ENCODE measurements around the gene BRINP2. TPM values are rescaled to one million over a fixed set of nuclear protein-coding genes. Genes with fewer than 3 reads are reported as not detected.

BRINP2 gene
- total and polyA plus RNA-seq, 3 experiments from 2014 or later = not detected

GRCh38 chr1:177198243-177198642, 27.5 kb downstream of the BRINP2 start:
- H3K4me1 Mint-ChIP-seq = no peaks in the 10 kb centered on the region
- no peak overlapping the region for H3K4me3 Mint-ChIP-seq
- H3K9me3 Mint-ChIP-seq = peaks cover 2 to 9% (median 6%) of the 10 kb centered on the region in 5 donors
- Histone ChIP-seq H3K27me3 (ENCODE audit: insufficient read depth, low read length, poor library complexity, severe bottlenecking) (no peaks in the 10 kb centered on the region), H3K4me3 (ENCODE audit: low read length) (no peak overlapping the region), H3K36me3 (ENCODE audit: insufficient read depth, low read length) (no peaks in the 10 kb centered on the region), H3K9me3 (ENCODE audit: low read length) (no peaks in the 10 kb centered on the region), H3K4me1 (ENCODE audit: insufficient read depth, low read length) (no peaks in the 10 kb centered on the region), H3K27ac (ENCODE audit: low read depth, low read length) (no peak overlapping the region)
- DNase-seq = no peak
- ChIA-PET POLR2A (no interaction called here), CTCF (no interaction called here)
- H3K36me3 Mint-ChIP-seq = no peaks in the 10 kb centered on the region
- H3K27me3 Mint-ChIP-seq = peaks cover 0 to 2% of the 10 kb centered on the region in 2 donors
- H3K27ac Mint-ChIP-seq = no peak overlapping the region

GRCh38 chr1:177200290-177200689, 29.5 kb downstream of the BRINP2 start:
- no peaks in the 10 kb centered on the region for H3K4me1 Mint-ChIP-seq

GRCh38 chr1:177206831-177207355, 36.1 kb downstream of the BRINP2 start:
- peaks cover 0 to 4% (median 2%) of the 10 kb centered on the region in 5 donors for H3K9me3 Mint-ChIP-seq
- CTCF ChIA-PET = no interaction called here
- no peaks in the 10 kb centered on the region for H3K4me1 Mint-ChIP-seq
- H3K27ac Mint-ChIP-seq = no peak overlapping the region
- DNase-seq = no peak
- Histone ChIP-seq H3K9me3 (ENCODE audit: low read length) (no peaks in the 10 kb centered on the region), H3K36me3 (ENCODE audit: insufficient read depth, low read length) (no peaks in the 10 kb centered on the region), H3K27ac (ENCODE audit: low read depth, low read length) (no peak overlapping the region), H3K27me3 (ENCODE audit: insufficient read depth, low read length, poor library complexity, severe bottlenecking) (no peaks in the 10 kb centered on the region), H3K4me1 (ENCODE audit: insufficient read depth, low read length) (no peaks in the 10 kb centered on the region), H3K4me3 (ENCODE audit: low read length) (no peak overlapping the region)
- no peaks in the 10 kb centered on the region for H3K36me3 Mint-ChIP-seq
- H3K27me3 Mint-ChIP-seq = no peaks in the 10 kb centered on the region
- POLR2A ChIA-PET = no interaction called here
- H3K4me3 Mint-ChIP-seq = no peak overlapping the region

More at GRCh38 chr1:177200290-177200689, 29.5 kb downstream of the BRINP2 start:
- no peaks in the 10 kb centered on the region for H3K36me3 Mint-ChIP-seq
- DNase-seq = no peak
- ChIA-PET CTCF (no interaction called here), POLR2A (no interaction called here)
- no peaks in the 10 kb centered on the region for H3K4me1 ChIP-seq (ENCODE audit: insufficient read depth, low read length)
- no peak overlapping the region for H3K4me3 ChIP-seq (ENCODE audit: low read length)
- peak overlapping the region in 1 of 8 donors; percentile 69 for H3K27ac Mint-ChIP-seq
- H3K9me3 ChIP-seq (ENCODE audit: low read length) = no peaks in the 10 kb centered on the region
- H3K9me3 Mint-ChIP-seq = peaks cover 4 to 12% (median 6%) of the 10 kb centered on the region in 5 donors
- peaks cover 0 to 2% of the 10 kb centered on the region in 2 donors for H3K27me3 Mint-ChIP-seq
- H3K27ac ChIP-seq (ENCODE audit: low read depth, low read length) = no peak overlapping the region
- H3K4me3 Mint-ChIP-seq = no peak overlapping the region
- H3K27me3 ChIP-seq (ENCODE audit: insufficient read depth, low read length, poor library complexity, severe bottlenecking) = no peaks in the 10 kb centered on the region
- H3K36me3 ChIP-seq (ENCODE audit: insufficient read depth, low read length) = no peaks in the 10 kb centered on the region

GRCh38 chr1:177208920-177209319, 38.2 kb downstream of the BRINP2 start:
- Histone ChIP-seq H3K9me3 (ENCODE audit: low read length) (no peaks in the 10 kb centered on the region), H3K27me3 (ENCODE audit: insufficient read depth, low read length, poor library complexity, severe bottlenecking) (no peaks in the 10 kb centered on the region), H3K4me3 (ENCODE audit: low read length) (no peak overlapping the region), H3K4me1 (ENCODE audit: insufficient read depth, low read length) (no peaks in the 10 kb centered on the region), H3K36me3 (ENCODE audit: insufficient read depth, low read length) (no peaks in the 10 kb centered on the region), H3K27ac (ENCODE audit: low read depth, low read length) (no peak overlapping the region)
- Mint-ChIP-seq H3K9me3 (peaks cover 0 to 2% (median 2%) of the 10 kb centered on the region in 5 donors), H3K4me3 (no peak overlapping the region), H3K4me1 (no peaks in the 10 kb centered on the region), H3K36me3 (no peaks in the 10 kb centered on the region), H3K27me3 (no peaks in the 10 kb centered on the region), H3K27ac (no peak overlapping the region)
- CTCF ChIA-PET = no interaction called here
- POLR2A ChIA-PET = no interaction called here
- DNase-seq = no peak

- no peaks in the 10 kb centered on the region for H3K36me3 ChIP-seq (ENCODE audit: insufficient read depth, low read length)
- ChIA-PET POLR2A (no interaction called here), CTCF (no interaction called here)
- Mint-ChIP-seq H3K27me3 (no peaks in the 10 kb centered on the region), H3K4me3 (no peak overlapping the region), H3K27ac (no peak overlapping the region), H3K36me3 (no peaks in the 10 kb centered on the region), H3K4me1 (no peaks in the 10 kb centered on the region), H3K9me3 (peaks cover 0 to 2% (median 2%) of the 10 kb centered on the region in 5 donors)
- H3K27ac ChIP-seq (ENCODE audit: low read depth, low read length) = no peak overlapping the region
- no peaks in the 10 kb centered on the region for H3K4me1 ChIP-seq (ENCODE audit: insufficient read depth, low read length)
- no peak overlapping the region for H3K4me3 ChIP-seq (ENCODE audit: low read length)
- no peak for DNase-seq
- H3K27me3 ChIP-seq (ENCODE audit: insufficient read depth, low read length, poor library complexity, severe bottlenecking) = no peaks in the 10 kb centered on the region
- H3K9me3 ChIP-seq (ENCODE audit: low read length) = no peaks in the 10 kb centered on the region
Measured at GRCh38 chr1:177209357-177209756, 38.6 kb downstream of the BRINP2 start.

GRCh38 chr1:177210071-177210470, 39.3 kb downstream of the BRINP2 start:
- no peak for DNase-seq
- Mint-ChIP-seq H3K36me3 (no peaks in the 10 kb centered on the region), H3K4me1 (no peaks in the 10 kb centered on the region), H3K4me3 (no peak overlapping the region), H3K27ac (no peak overlapping the region), H3K27me3 (no peaks in the 10 kb centered on the region), H3K9me3 (peaks cover 0 to 2% (median 2%) of the 10 kb centered on the region in 5 donors)
- no peaks in the 10 kb centered on the region for H3K27me3 ChIP-seq (ENCODE audit: insufficient read depth, low read length, poor library complexity, severe bottlenecking)
- H3K9me3 ChIP-seq (ENCODE audit: low read length) = no peaks in the 10 kb centered on the region
- no peak overlapping the region for H3K27ac ChIP-seq (ENCODE audit: low read depth, low read length)
- no peak overlapping the region for H3K4me3 ChIP-seq (ENCODE audit: low read length)
- no peaks in the 10 kb centered on the region for H3K4me1 ChIP-seq (ENCODE audit: insufficient read depth, low read length)
- CTCF ChIA-PET = no interaction called here
- H3K36me3 ChIP-seq (ENCODE audit: insufficient read depth, low read length) = no peaks in the 10 kb centered on the region
- POLR2A ChIA-PET = no interaction called here

GRCh38 chr1:177211231-177211630, 40.5 kb downstream of the BRINP2 start:
- Mint-ChIP-seq H3K4me3 (no peak overlapping the region), H3K27ac (no peak overlapping the region), H3K9me3 (peaks cover 2 to 7% (median 3%) of the 10 kb centered on the region in 5 donors), H3K4me1 (no peaks in the 10 kb centered on the region), H3K27me3 (no peaks in the 10 kb centered on the region), H3K36me3 (no peaks in the 10 kb centered on the region)
- CTCF ChIA-PET = no interaction called here
- no peak for DNase-seq
- Histone ChIP-seq H3K27ac (ENCODE audit: low read depth, low read length) (no peak overlapping the region), H3K36me3 (ENCODE audit: insufficient read depth, low read length) (no peaks in the 10 kb centered on the region), H3K27me3 (ENCODE audit: insufficient read depth, low read length, poor library complexity, severe bottlenecking) (no peaks in the 10 kb centered on the region), H3K4me1 (ENCODE audit: insufficient read depth, low read length) (no peaks in the 10 kb centered on the region), H3K9me3 (ENCODE audit: low read length) (no peaks in the 10 kb centered on the region), H3K4me3 (ENCODE audit: low read length) (no peak overlapping the region)
- POLR2A ChIA-PET = no interaction called here

- ChIA-PET CTCF (no interaction called here), POLR2A (no interaction called here)
- H3K27me3 Mint-ChIP-seq = peaks cover 0 to 4% of the 10 kb centered on the region in 2 donors
- Histone ChIP-seq H3K9me3 (ENCODE audit: low read length) (peaks cover 6% of the 10 kb centered on the region), H3K27me3 (ENCODE audit: insufficient read depth, low read length, poor library complexity, severe bottlenecking) (no peaks in the 10 kb centered on the region), H3K36me3 (ENCODE audit: insufficient read depth, low read length) (no peaks in the 10 kb centered on the region), H3K4me1 (ENCODE audit: insufficient read depth, low read length) (no peaks in the 10 kb centered on the region), H3K27ac (ENCODE audit: low read depth, low read length) (no peak overlapping the region), H3K4me3 (ENCODE audit: low read length) (no peak overlapping the region)
- no peak for DNase-seq
- H3K4me1 Mint-ChIP-seq = no peaks in the 10 kb centered on the region
- no peaks in the 10 kb centered on the region for H3K36me3 Mint-ChIP-seq
- peaks cover 11 to 30% (median 23%) of the 10 kb centered on the region in 5 donors for H3K9me3 Mint-ChIP-seq
- H3K27ac Mint-ChIP-seq = no peak overlapping the region
- H3K4me3 Mint-ChIP-seq = no peak overlapping the region
Measured at GRCh38 chr1:177216587-177217202, 45.9 kb downstream of the BRINP2 start.
